PFSK-1 (cell line): Measurements from ENCODE around the gene EGLN3.

ENCODE experiments used
- POLR2AphosphoS5 ChIP-seq: IDR thresholded peaks from 2 replicates; pipeline ENCODE4 v1.6.1; 2012; ENCODE audit warnings: low read depth, mild to moderate bottlenecking, control low read depth, low read length, moderate library complexity
- REST ChIP-seq, 2 experiments: IDR thresholded peaks; 2 replicates each; pipeline versions ENCODE4 v1.6.1 to v1.8.0; 2011 to 2012; ENCODE audit warnings: low read depth in 2 of 2, low read length in 2 of 2, control low read depth in 1 of 2, inconsistent platforms in 1 of 2, mild to moderate bottlenecking in 1 of 2, moderate library complexity in 1 of 2; ENCODE audit not compliant: insufficient read depth in 1 of 2
- SIN3A ChIP-seq: IDR thresholded peaks from 2 replicates; pipeline ENCODE4 v1.6.1; 2012; ENCODE audit warnings: mild to moderate bottlenecking, low read length, moderate library complexity, borderline replicate concordance; ENCODE audit not compliant: insufficient read depth

- TF ChIP-seq POLR2AphosphoS5 (no peak), SIN3A (no peak), REST (IDR thresholded peaks at IDR 0.05; ENCODE audit: insufficient read depth in 1 of 2, low read depth in 2 of 2, low read length in 2 of 2) (no peak)
Observed at GRCh38 chr14:33978892-33979612, 28.2 kb upstream of the EGLN3 start.
